Measurements from ENCODE around the gene GABRQ.

- TF ChIP-seq POLR2A (IDR thresholded peaks at IDR 0.05) (no peak), CTCF (IDR thresholded peaks at IDR 0.05 in 8 of 11, conservative IDR thresholded peaks at IDR 0.05 in 3 of 11) (no peak)
These were observed 10.3 kb downstream of the GABRQ start for GRCh38 chrX:152647978-152648377.

Measured in spleen (tissue), 7 donors.